ENCODE measurements around the gene VKORC1L1. TPM values are rescaled to one million over a fixed set of nuclear protein-coding genes. Genes with fewer than 3 reads are reported as not detected.

Gene VKORC1L1
- total and polyA plus RNA-seq, 9 of the 15 experiments (the other 6 are each of a cell fraction or from before 2014, with no cell fraction given): 6.8 to 36.5 (median 19.3) TPM

DNA sequence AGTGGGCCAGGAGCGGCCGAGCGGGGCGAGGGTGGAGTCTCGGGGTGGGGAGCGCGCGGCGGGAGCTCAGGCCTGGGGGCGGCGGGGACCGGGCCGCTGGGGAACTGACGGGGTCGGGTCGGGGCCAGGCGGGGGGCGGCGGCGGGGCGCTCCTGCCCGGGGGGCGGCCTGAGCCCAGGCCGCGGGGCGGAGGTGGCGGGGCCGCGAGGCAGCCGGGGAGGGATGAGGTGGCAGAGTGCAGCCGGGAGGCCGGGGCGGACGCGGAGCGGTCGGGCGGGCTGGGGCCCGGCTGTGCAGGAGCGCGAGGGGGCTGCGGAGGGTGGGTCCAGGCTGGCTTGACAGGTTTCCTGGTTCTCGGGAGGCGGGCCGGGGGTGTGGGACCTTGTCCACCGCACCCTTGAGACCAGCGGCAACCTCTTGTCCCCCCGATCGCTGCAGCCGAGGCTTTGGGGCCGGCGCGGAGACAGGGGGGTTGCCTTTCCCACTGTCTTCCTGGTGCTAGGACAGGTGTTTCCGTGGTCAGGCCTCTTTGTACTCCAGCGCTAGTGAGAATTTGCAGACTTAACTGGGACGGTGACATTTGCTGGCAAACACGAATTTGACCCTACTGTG lies 814 bp downstream of the VKORC1L1 start (continued):
- TF ChIP-seq, protein P1, sequence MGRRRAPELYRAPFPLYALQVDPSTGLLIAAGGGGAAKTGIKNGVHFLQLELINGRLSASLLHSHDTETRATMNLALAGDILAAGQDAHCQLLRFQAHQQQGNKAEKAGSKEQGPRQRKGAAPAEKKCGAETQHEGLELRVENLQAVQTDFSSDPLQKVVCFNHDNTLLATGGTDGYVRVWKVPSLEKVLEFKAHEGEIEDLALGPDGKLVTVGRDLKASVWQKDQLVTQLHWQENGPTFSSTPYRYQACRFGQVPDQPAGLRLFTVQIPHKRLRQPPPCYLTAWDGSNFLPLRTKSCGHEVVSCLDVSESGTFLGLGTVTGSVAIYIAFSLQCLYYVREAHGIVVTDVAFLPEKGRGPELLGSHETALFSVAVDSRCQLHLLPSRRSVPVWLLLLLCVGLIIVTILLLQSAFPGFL (CRISPR knock-in tag; IDR thresholded peaks at IDR 0.05): 0 out of 2 replicates have a peak, but pooled peaks have one; percentile 76
- TF ChIP-seq, protein P2, sequence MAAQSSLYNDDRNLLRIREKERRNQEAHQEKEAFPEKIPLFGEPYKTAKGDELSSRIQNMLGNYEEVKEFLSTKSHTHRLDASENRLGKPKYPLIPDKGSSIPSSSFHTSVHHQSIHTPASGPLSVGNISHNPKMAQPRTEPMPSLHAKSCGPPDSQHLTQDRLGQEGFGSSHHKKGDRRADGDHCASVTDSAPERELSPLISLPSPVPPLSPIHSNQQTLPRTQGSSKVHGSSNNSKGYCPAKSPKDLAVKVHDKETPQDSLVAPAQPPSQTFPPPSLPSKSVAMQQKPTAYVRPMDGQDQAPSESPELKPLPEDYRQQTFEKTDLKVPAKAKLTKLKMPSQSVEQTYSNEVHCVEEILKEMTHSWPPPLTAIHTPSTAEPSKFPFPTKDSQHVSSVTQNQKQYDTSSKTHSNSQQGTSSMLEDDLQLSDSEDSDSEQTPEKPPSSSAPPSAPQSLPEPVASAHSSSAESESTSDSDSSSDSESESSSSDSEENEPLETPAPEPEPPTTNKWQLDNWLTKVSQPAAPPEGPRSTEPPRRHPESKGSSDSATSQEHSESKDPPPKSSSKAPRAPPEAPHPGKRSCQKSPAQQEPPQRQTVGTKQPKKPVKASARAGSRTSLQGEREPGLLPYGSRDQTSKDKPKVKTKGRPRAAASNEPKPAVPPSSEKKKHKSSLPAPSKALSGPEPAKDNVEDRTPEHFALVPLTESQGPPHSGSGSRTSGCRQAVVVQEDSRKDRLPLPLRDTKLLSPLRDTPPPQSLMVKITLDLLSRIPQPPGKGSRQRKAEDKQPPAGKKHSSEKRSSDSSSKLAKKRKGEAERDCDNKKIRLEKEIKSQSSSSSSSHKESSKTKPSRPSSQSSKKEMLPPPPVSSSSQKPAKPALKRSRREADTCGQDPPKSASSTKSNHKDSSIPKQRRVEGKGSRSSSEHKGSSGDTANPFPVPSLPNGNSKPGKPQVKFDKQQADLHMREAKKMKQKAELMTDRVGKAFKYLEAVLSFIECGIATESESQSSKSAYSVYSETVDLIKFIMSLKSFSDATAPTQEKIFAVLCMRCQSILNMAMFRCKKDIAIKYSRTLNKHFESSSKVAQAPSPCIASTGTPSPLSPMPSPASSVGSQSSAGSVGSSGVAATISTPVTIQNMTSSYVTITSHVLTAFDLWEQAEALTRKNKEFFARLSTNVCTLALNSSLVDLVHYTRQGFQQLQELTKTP (IDR thresholded peaks at IDR 0.05; ENCODE audit: low read depth in 1 of 2, partially characterized antibody in 2 of 2): peak in 1 of 2 experiments; percentile 31
- TF ChIP-seq, protein P3, sequence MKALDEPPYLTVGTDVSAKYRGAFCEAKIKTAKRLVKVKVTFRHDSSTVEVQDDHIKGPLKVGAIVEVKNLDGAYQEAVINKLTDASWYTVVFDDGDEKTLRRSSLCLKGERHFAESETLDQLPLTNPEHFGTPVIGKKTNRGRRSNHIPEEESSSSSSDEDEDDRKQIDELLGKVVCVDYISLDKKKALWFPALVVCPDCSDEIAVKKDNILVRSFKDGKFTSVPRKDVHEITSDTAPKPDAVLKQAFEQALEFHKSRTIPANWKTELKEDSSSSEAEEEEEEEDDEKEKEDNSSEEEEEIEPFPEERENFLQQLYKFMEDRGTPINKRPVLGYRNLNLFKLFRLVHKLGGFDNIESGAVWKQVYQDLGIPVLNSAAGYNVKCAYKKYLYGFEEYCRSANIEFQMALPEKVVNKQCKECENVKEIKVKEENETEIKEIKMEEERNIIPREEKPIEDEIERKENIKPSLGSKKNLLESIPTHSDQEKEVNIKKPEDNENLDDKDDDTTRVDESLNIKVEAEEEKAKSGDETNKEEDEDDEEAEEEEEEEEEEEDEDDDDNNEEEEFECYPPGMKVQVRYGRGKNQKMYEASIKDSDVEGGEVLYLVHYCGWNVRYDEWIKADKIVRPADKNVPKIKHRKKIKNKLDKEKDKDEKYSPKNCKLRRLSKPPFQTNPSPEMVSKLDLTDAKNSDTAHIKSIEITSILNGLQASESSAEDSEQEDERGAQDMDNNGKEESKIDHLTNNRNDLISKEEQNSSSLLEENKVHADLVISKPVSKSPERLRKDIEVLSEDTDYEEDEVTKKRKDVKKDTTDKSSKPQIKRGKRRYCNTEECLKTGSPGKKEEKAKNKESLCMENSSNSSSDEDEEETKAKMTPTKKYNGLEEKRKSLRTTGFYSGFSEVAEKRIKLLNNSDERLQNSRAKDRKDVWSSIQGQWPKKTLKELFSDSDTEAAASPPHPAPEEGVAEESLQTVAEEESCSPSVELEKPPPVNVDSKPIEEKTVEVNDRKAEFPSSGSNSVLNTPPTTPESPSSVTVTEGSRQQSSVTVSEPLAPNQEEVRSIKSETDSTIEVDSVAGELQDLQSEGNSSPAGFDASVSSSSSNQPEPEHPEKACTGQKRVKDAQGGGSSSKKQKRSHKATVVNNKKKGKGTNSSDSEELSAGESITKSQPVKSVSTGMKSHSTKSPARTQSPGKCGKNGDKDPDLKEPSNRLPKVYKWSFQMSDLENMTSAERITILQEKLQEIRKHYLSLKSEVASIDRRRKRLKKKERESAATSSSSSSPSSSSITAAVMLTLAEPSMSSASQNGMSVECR (CRISPR knock-in tag; IDR thresholded peaks at IDR 0.05): 0 out of 2 replicates have a peak, but pooled peaks have one; percentile 16
- TF ChIP-seq, protein P4, sequence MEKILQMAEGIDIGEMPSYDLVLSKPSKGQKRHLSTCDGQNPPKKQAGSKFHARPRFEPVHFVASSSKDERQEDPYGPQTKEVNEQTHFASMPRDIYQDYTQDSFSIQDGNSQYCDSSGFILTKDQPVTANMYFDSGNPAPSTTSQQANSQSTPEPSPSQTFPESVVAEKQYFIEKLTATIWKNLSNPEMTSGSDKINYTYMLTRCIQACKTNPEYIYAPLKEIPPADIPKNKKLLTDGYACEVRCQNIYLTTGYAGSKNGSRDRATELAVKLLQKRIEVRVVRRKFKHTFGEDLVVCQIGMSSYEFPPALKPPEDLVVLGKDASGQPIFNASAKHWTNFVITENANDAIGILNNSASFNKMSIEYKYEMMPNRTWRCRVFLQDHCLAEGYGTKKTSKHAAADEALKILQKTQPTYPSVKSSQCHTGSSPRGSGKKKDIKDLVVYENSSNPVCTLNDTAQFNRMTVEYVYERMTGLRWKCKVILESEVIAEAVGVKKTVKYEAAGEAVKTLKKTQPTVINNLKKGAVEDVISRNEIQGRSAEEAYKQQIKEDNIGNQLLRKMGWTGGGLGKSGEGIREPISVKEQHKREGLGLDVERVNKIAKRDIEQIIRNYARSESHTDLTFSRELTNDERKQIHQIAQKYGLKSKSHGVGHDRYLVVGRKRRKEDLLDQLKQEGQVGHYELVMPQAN (IDR thresholded peaks at IDR 0.05; ENCODE audit: borderline replicate concordance): peak; percentile 54
- TF ChIP-seq ZFX (CRISPR knock-in tag; IDR thresholded peaks at IDR 0.05) (peak; percentile 25), RBM22 (IDR thresholded peaks at IDR 0.05; ENCODE audit: low read depth, low read length, poor library complexity, severe bottlenecking) (peak; percentile 22), PHF8 (IDR thresholded peaks at IDR 0.05; ENCODE audit: borderline replicate concordance, low read length) (0 out of 2 replicates have a peak, but pooled peaks have one; percentile 9)
